ENCODE data around the gene KCNQ1. TPM values are rescaled to one million over a fixed set of nuclear protein-coding genes. Genes with fewer than 3 reads are reported as not detected.

KCNQ1 gene
- polyA plus RNA-seq, 1 donor (not counting 4 experiments of a cell fraction or from before 2014, with no cell fraction given), result not detected

GRCh38 chr11:2794046-2794967 lies 349.5 kb downstream of the KCNQ1 start:
- Histone ChIP-seq H3K9ac (ENCODE audit: control insufficient read depth, extremely low read depth, insufficient read depth, low read length) (no peak overlapping the region), H3K27ac (ENCODE audit: control insufficient read depth, insufficient read depth, low read length) (no peak overlapping the region), H3K79me2 (ENCODE audit: control insufficient read depth, insufficient read depth, low read length) (no peaks in the 10 kb centered on the region), H4K20me1 (ENCODE audit: control insufficient read depth, extremely low read depth, insufficient read depth, low read length) (no peaks in the 10 kb centered on the region), H3K9me1 (ENCODE audit: control insufficient read depth, extremely low read depth, insufficient read depth, low read length) (no peaks in the 10 kb centered on the region), H3K36me3 (ENCODE audit: control insufficient read depth in 2 of 2, extremely low read depth in 1 of 2, insufficient read depth in 2 of 2, low read length in 2 of 2) (no peaks in the 10 kb centered on the region), H3K4me3 (ENCODE audit: control insufficient read depth in 2 of 3, extremely low read depth in 1 of 3, insufficient read depth in 2 of 3, low read depth in 1 of 3, low read length in 3 of 3) (no peak overlapping the region), H2AFZ (ENCODE audit: control insufficient read depth, low read length) (no peak overlapping the region), H3K27me3 (ENCODE audit: control insufficient read depth, extremely low read depth, insufficient read depth, low read length) (peaks cover 42% of the 10 kb centered on the region), H3K9me3 (ENCODE audit: control insufficient read depth, low read depth, low read length) (no peaks in the 10 kb centered on the region), H3K4me1 (ENCODE audit: control insufficient read depth, extremely low read depth, insufficient read depth, low read length) (no peaks in the 10 kb centered on the region), H3K4me2 (ENCODE audit: control insufficient read depth, extremely low read depth, insufficient read depth, low read depth, low read length) (no peak overlapping the region)
- FAIRE-seq (no peak), DNase-seq (ENCODE audit: low read depth, low spot score) (no peak)
- dilution Hi-C loops (cut with MboI; ENCODE audit: extremely low pct_ligation_motif_present, low sequenced_read_pairs), result no loop called here
- TF ChIP-seq, protein P1, sequence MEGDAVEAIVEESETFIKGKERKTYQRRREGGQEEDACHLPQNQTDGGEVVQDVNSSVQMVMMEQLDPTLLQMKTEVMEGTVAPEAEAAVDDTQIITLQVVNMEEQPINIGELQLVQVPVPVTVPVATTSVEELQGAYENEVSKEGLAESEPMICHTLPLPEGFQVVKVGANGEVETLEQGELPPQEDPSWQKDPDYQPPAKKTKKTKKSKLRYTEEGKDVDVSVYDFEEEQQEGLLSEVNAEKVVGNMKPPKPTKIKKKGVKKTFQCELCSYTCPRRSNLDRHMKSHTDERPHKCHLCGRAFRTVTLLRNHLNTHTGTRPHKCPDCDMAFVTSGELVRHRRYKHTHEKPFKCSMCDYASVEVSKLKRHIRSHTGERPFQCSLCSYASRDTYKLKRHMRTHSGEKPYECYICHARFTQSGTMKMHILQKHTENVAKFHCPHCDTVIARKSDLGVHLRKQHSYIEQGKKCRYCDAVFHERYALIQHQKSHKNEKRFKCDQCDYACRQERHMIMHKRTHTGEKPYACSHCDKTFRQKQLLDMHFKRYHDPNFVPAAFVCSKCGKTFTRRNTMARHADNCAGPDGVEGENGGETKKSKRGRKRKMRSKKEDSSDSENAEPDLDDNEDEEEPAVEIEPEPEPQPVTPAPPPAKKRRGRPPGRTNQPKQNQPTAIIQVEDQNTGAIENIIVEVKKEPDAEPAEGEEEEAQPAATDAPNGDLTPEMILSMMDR (optimal IDR thresholded peaks at IDR 0.05 in 1 of 3, IDR thresholded peaks at IDR 0.05 in 1 of 3, conservative IDR thresholded peaks at IDR 0.05 in 1 of 3; ENCODE audit: extremely low read depth in 1 of 3, insufficient read depth in 2 of 3, low read length in 3 of 3), result no peak
- no peak for TF ChIP-seq EZH2 (IDR thresholded peaks at IDR 0.05; ENCODE audit: low read length)

GRCh38 chr11:2794968-2795322 lies 350.1 kb downstream of the KCNQ1 start:
- Histone ChIP-seq H3K9ac (ENCODE audit: control insufficient read depth, extremely low read depth, insufficient read depth, low read length) (no peak overlapping the region), H3K4me1 (ENCODE audit: control insufficient read depth, extremely low read depth, insufficient read depth, low read length) (no peaks in the 10 kb centered on the region), H3K36me3 (ENCODE audit: control insufficient read depth in 2 of 2, extremely low read depth in 1 of 2, insufficient read depth in 2 of 2, low read length in 2 of 2) (no peaks in the 10 kb centered on the region), H3K9me1 (ENCODE audit: control insufficient read depth, extremely low read depth, insufficient read depth, low read length) (no peaks in the 10 kb centered on the region), H3K4me2 (ENCODE audit: control insufficient read depth, extremely low read depth, insufficient read depth, low read depth, low read length) (no peak overlapping the region), H2AFZ (ENCODE audit: control insufficient read depth, low read length) (no peak overlapping the region), H3K9me3 (ENCODE audit: control insufficient read depth, low read depth, low read length) (no peaks in the 10 kb centered on the region), H4K20me1 (ENCODE audit: control insufficient read depth, extremely low read depth, insufficient read depth, low read length) (no peaks in the 10 kb centered on the region), H3K27me3 (ENCODE audit: control insufficient read depth, extremely low read depth, insufficient read depth, low read length) (peaks cover 36% of the 10 kb centered on the region), H3K79me2 (ENCODE audit: control insufficient read depth, insufficient read depth, low read length) (no peaks in the 10 kb centered on the region), H3K27ac (ENCODE audit: control insufficient read depth, insufficient read depth, low read length) (no peak overlapping the region), H3K4me3 (ENCODE audit: control insufficient read depth in 2 of 3, extremely low read depth in 1 of 3, insufficient read depth in 2 of 3, low read depth in 1 of 3, low read length in 3 of 3) (no peak overlapping the region)
- TF ChIP-seq, protein P1 (optimal IDR thresholded peaks at IDR 0.05 in 1 of 3, IDR thresholded peaks at IDR 0.05 in 1 of 3, conservative IDR thresholded peaks at IDR 0.05 in 1 of 3; ENCODE audit: extremely low read depth in 1 of 3, insufficient read depth in 2 of 3, low read length in 3 of 3), result no peak
- no peak for TF ChIP-seq EZH2 (IDR thresholded peaks at IDR 0.05; ENCODE audit: low read length)
- DNase-seq (ENCODE audit: low read depth, low spot score) (no peak), FAIRE-seq (no peak)
- dilution Hi-C loops (cut with MboI; ENCODE audit: extremely low pct_ligation_motif_present, low sequenced_read_pairs), result no loop called here

All from keratinocyte (primary cell).